ENCODE results near the gene FARP1. TPM values are rescaled to one million over a fixed set of nuclear protein-coding genes. Genes with fewer than 3 reads are reported as not detected.

Gene FARP1
- total and polyA plus RNA-seq, 2 of the 8 experiments (the other 6 are each of a cell fraction or from before 2014, with no cell fraction given), result 24.7 to 104 TPM

DNA sequence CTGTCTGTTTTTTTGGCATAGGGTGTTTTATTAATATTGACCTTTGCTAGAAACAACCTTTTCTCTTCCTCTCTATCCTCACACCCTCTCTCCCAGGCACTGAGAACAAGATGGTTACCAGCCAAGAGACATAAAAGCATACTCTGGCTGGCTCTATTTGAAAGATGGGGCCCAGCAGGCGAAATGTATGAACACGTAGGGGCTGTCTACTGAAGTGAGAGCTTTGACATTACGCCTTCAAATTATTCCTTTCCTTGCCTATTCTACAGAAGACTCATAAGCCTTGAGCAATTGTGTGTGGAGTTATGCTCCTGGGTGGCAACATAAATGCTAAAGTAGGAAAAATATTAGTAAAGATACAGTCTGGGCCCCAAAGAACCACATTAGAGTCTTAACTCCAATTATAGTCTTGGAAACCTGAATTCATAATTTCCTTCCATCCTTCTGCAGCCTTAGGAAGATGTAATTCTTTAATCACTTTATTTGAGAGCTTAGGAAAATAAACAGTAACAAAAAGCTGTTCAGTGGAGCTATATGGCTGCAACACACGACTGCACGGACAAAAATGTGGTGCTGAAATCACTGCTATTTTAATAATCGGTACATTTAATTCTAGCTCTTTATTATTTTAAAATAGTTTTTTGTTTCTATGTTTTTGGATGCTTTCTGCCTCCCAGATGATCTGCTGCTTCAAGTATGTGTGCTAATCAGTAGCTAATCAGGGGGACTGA lies 156.5 kb downstream of the FARP1 start:
- 86% methylated on average over 6 of the region's 6 CpGs; no CpG with 5 or more reads in 1 of the 2 experiments for WGBS, 2 experiments (ENCODE audit: extremely low coverage in 1 of 2, insufficient coverage in 1 of 2, insufficient read length in 1 of 2, insufficient replicate concordance in 2 of 2, low coverage in 1 of 2, low lambda C conversion rate in 2 of 2, missing lambda C conversion rate in 1 of 2)
- Histone ChIP-seq H3K18ac (ENCODE audit: extremely low read depth, low read length) (no peak overlapping the region), H4K91ac (replicated peaks; ENCODE audit: insufficient read length, low read length) (no peak overlapping the region), H3K14ac (ENCODE audit: insufficient read length) (no peak overlapping the region), H3K4me1 (replicated peaks in 1 of 4; ENCODE audit: control insufficient read depth in 3 of 4, insufficient read depth in 4 of 4, low read length in 3 of 4) (peaks cover 0 to 6% (median 1%) of the 10 kb centered on the region in 4 experiments; a peak in 4 of 7 replicates), H3K4me3 (ENCODE audit: extremely low read depth in 1 of 4, insufficient read depth in 2 of 4, low read depth in 3 of 4, low read length in 4 of 4) (no peak overlapping the region), H2BK12ac (ENCODE audit: low read depth, low read length) (no peak overlapping the region), H3K9ac (replicated peaks in 1 of 4; ENCODE audit: extremely low read depth in 1 of 4, low read depth in 3 of 4, low read length in 3 of 4) (no peak overlapping the region), H3K27ac (ENCODE audit: low read depth, low read length) (no peak overlapping the region), H3K4me2 (ENCODE audit: insufficient read depth in 1 of 2, low read depth in 2 of 2, low read length in 2 of 2) (no peak overlapping the region), H2AFZ (ENCODE audit: low read length) (no peak overlapping the region), H2BK15ac (ENCODE audit: low read length) (no peak overlapping the region), H3K79me2 (ENCODE audit: control insufficient read depth in 1 of 2, insufficient read depth in 2 of 2, low read length in 2 of 2) (peaks cover 0 to 30% of the 10 kb centered on the region in 2 experiments; a peak in 2 of 4 replicates), H3K9me3 (ENCODE audit: insufficient read depth in 2 of 2, low read depth in 1 of 2, low read length in 1 of 2) (no peaks in the 10 kb centered on the region), H3K79me1 (ENCODE audit: low read depth, low read length) (peaks cover 7% of the 10 kb centered on the region; the same call in 1 of the 2 replicates), H2BK120ac (replicated peaks; ENCODE audit: low read depth, low read length) (no peak overlapping the region), H2AK5ac (ENCODE audit: low read depth, low read length) (no peak overlapping the region), H2BK20ac (ENCODE audit: low read length) (no peak overlapping the region), H4K8ac (ENCODE audit: extremely low read depth, insufficient read depth, low read length) (no peak overlapping the region), H4K5ac (ENCODE audit: insufficient read length, low read depth, low read length) (no peak overlapping the region), H2BK5ac (ENCODE audit: low read depth, low read length) (no peak overlapping the region), H3K56ac (replicated peaks; ENCODE audit: insufficient read length, low read depth, low read length) (no peak overlapping the region), H3K4ac (replicated peaks; ENCODE audit: insufficient read length, low read depth, low read length) (no peak overlapping the region), H3K27me3 (replicated peaks in 1 of 4; ENCODE audit: control insufficient read depth in 3 of 4, extremely low read depth in 1 of 4, insufficient read depth in 3 of 4, low read length in 3 of 4) (no peaks in the 10 kb centered on the region; a peak in 1 of 7 replicates), H3K23me2 (ENCODE audit: low read depth, low read length) (no peaks in the 10 kb centered on the region; the same call in 1 of the 2 replicates), H4K20me1 (replicated peaks in 1 of 2; ENCODE audit: control insufficient read depth in 1 of 2, insufficient read depth in 2 of 2, low read length in 2 of 2) (peaks cover 1% of the 10 kb centered on the region in 2 experiments), H3K23ac (ENCODE audit: insufficient read length) (no peak overlapping the region), H3K36me3 (ENCODE audit: control insufficient read depth in 2 of 4, insufficient read depth in 4 of 4, low read length in 3 of 4) (no peaks in the 10 kb centered on the region)
- DNase-seq (ENCODE audit: low read depth in 1 of 2, low spot score in 2 of 2), result no peak
- POLR2A ChIA-PET (ENCODE audit: partially characterized antibody), result interaction anchor here (0.7 kb wide), 1 partner anchor 8 kb away, joined by 3 read pairs; no protein-coding TSS in a partner anchor
- CTCF ChIA-PET (ENCODE audit: partially characterized antibody), result interaction anchor here (1.2 kb wide), 1 partner anchor 260 kb away, joined by 4 read pairs; no protein-coding TSS in a partner anchor
- no peak for FAIRE-seq
- no peak for TF ChIP-seq PHF8 (conservative IDR thresholded peaks at IDR 0.05; ENCODE audit: low read depth, low read length)
- no peak for TF ChIP-seq BCL11A (IDR thresholded peaks at IDR 0.05; ENCODE audit: low read depth in 2 of 2, low read length in 2 of 2)
- TF ChIP-seq RXRA (IDR thresholded peaks at IDR 0.05; ENCODE audit: insufficient read depth, low read depth, low read length), result no peak
- TF ChIP-seq, protein P1, sequence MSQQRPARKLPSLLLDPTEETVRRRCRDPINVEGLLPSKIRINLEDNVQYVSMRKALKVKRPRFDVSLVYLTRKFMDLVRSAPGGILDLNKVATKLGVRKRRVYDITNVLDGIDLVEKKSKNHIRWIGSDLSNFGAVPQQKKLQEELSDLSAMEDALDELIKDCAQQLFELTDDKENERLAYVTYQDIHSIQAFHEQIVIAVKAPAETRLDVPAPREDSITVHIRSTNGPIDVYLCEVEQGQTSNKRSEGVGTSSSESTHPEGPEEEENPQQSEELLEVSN (IDR thresholded peaks at IDR 0.05), result no peak
- TF ChIP-seq NANOG (IDR thresholded peaks at IDR 0.05; ENCODE audit: insufficient read depth, low read depth, low read length, poor library complexity, severe bottlenecking), result no peak
- TF ChIP-seq TAF7 (optimal IDR thresholded peaks at IDR 0.05; ENCODE audit: borderline replicate concordance, low read depth, low read length), result no peak
- TF ChIP-seq TBP (IDR thresholded peaks at IDR 0.05; ENCODE audit: low read depth, low read length), result no peak
- TF ChIP-seq, protein P2, sequence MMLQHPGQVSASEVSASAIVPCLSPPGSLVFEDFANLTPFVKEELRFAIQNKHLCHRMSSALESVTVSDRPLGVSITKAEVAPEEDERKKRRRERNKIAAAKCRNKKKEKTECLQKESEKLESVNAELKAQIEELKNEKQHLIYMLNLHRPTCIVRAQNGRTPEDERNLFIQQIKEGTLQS (IDR thresholded peaks at IDR 0.05; ENCODE audit: insufficient read depth, low read depth, low read length), result no peak
- TF ChIP-seq MAFK (IDR thresholded peaks at IDR 0.05; ENCODE audit: low read depth, low read length), result no peak
- no peak for TF ChIP-seq EGR1 (IDR thresholded peaks at IDR 0.05; ENCODE audit: borderline replicate concordance, low read depth, low read length)

Data from H1 (cell line).